Measurements from ENCODE around the gene OR2Y1.

GRCh38 chr5:180717989-180718388 lies 21.9 kb downstream of the OR2Y1 start:
- TF ChIP-seq CTCF (conservative IDR thresholded peaks at IDR 0.05 in 1 of 2, IDR thresholded peaks at IDR 0.05 in 1 of 2; ENCODE audit: low read depth in 1 of 2, low read length in 2 of 2): no peak
- TF ChIP-seq EZH2 (IDR thresholded peaks at IDR 0.05; ENCODE audit: low read length, missing control alignments): no peak
